ENCODE data around the gene ADGRF1. TPM values are rescaled to one million over a fixed set of nuclear protein-coding genes. Genes with fewer than 3 reads are reported as not detected.
"Not testable (repeated sequence)": the region's sequence is repeated elsewhere in the genome, so short reads cannot be mapped to it uniquely, and the experiment has no call there.

ADGRF1 gene
- polyA plus RNA-seq, 4 donors: 0.13 to 1.7 (median 1.3) TPM

GRCh38 chr6:47054302-47054701, 12.2 kb upstream of the ADGRF1 start:
- H3K4me3 ChIP-seq (ENCODE audit: low read depth in 1 of 3, low read length in 3 of 3); H3K27ac ChIP-seq (ENCODE audit: low read depth in 1 of 3, low read length in 2 of 3); H3K36me3 ChIP-seq (ENCODE audit: control insufficient read depth in 3 of 3, insufficient read depth in 2 of 3, low read depth in 1 of 3, low read length in 3 of 3); DNase-seq; H3K4me1 ChIP-seq (ENCODE audit: control insufficient read depth in 3 of 3, insufficient read depth in 2 of 3, low read depth in 1 of 3, low read length in 2 of 3); FAIRE-seq; H3K27me3 ChIP-seq (ENCODE audit: control insufficient read depth in 3 of 3, insufficient read depth in 3 of 3, low read length in 3 of 3); H3K9me3 ChIP-seq (ENCODE audit: control insufficient read depth in 2 of 2, insufficient read depth in 1 of 2, low read depth in 1 of 2, low read length in 1 of 2): not testable (repeated sequence)
- WGBS, 3 donors: 95 to 97% (median 96%) methylated on average over 2 of the region's 2 CpGs

DNA sequence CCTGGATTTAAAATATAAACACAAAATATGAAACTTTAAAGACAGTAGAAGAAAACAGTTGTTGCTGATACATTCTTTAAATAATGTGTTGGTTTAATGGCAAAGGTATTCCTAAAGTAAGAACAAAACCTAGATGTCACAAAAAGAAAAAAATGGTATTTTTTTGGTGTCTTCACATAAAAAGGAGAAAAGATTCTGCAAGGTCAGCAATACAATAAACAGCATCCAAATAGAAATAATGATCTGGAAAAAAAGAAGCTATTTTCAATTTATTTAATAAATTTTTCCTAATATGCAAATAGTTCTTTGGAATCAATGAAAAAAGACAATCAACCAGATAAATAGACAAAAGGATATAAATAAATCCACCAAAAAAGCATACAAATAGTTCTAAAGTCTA, 6.5 kb upstream of the ADGRF1 start:
- no peak for FAIRE-seq
- H3K9me3 ChIP-seq (ENCODE audit: control insufficient read depth in 2 of 2, insufficient read depth in 1 of 2, low read depth in 1 of 2, low read length in 1 of 2): no peaks in the 10 kb centered on the region
- no peak for DNase-seq
- no peaks in the 10 kb centered on the region for H3K27me3 ChIP-seq (ENCODE audit: control insufficient read depth in 3 of 3, insufficient read depth in 3 of 3, low read length in 3 of 3)
- no peaks in the 10 kb centered on the region for H3K36me3 ChIP-seq (ENCODE audit: control insufficient read depth in 3 of 3, insufficient read depth in 2 of 3, low read depth in 1 of 3, low read length in 3 of 3)
- H3K4me3 ChIP-seq (ENCODE audit: low read depth in 1 of 3, low read length in 3 of 3): no peak overlapping the region
- no peak overlapping the region for H3K27ac ChIP-seq (ENCODE audit: low read depth in 1 of 3, low read length in 2 of 3)
- peaks cover 0 to 8% (median 4%) of the 10 kb centered on the region in 3 donors for H3K4me1 ChIP-seq (ENCODE audit: control insufficient read depth in 3 of 3, insufficient read depth in 2 of 3, low read depth in 1 of 3, low read length in 2 of 3)

GRCh38 chr6:47047479-47048407, 5.6 kb upstream of the ADGRF1 start:
- no peaks in the 10 kb centered on the region for H3K9me3 ChIP-seq (ENCODE audit: control insufficient read depth in 2 of 2, insufficient read depth in 1 of 2, low read depth in 1 of 2, low read length in 1 of 2)
- H3K27ac ChIP-seq (ENCODE audit: low read depth in 1 of 3, low read length in 2 of 3): peak overlapping the region in 1 of 3 donors; percentile 39
- H3K4me3 ChIP-seq (ENCODE audit: low read depth in 1 of 3, low read length in 3 of 3): no peak overlapping the region
- H3K36me3 ChIP-seq (ENCODE audit: control insufficient read depth in 3 of 3, insufficient read depth in 2 of 3, low read depth in 1 of 3, low read length in 3 of 3): no peaks in the 10 kb centered on the region
- no peak for FAIRE-seq
- DNase-seq: peak; percentile 87 to 90
- H3K4me1 ChIP-seq (ENCODE audit: control insufficient read depth in 3 of 3, insufficient read depth in 2 of 3, low read depth in 1 of 3, low read length in 2 of 3): peaks cover 0 to 8% (median 4%) of the 10 kb centered on the region in 3 donors
- WGBS, 3 donors: 26 to 29% (median 28%) methylated on average over 9 of the region's 9 CpGs
- H3K27me3 ChIP-seq (ENCODE audit: control insufficient read depth in 3 of 3, insufficient read depth in 3 of 3, low read length in 3 of 3): no peaks in the 10 kb centered on the region

DNA sequence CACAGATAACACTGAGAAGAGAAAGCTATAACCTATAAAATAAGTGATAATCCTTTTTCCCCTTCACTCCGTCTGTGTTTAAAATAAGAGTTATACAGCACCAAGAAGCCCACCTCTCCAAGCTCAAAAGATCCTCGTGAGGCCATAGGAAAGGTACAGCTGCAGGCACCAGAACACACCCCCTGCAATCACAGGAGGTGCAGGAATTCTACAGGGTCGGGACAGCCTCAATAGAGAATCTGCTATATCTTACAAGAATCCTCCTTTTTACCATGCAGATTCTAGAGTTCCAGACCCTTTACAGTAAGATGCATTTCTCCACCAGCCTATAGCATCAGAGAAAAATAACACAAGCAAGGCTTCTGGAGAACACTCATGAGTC, 5.0 kb upstream of the ADGRF1 start:
- peak overlapping the region in 1 of 3 donors; percentile 39 for H3K27ac ChIP-seq (ENCODE audit: low read depth in 1 of 3, low read length in 2 of 3)

GRCh38 chr6:47044397-47044796, 2.3 kb upstream of the ADGRF1 start:
- peak; percentile 16 to 90 for DNase-seq
- no peak overlapping the region for H3K4me3 ChIP-seq (ENCODE audit: low read depth in 1 of 3, low read length in 3 of 3)
- no peaks in the 10 kb centered on the region for H3K36me3 ChIP-seq (ENCODE audit: control insufficient read depth in 3 of 3, insufficient read depth in 2 of 3, low read depth in 1 of 3, low read length in 3 of 3)
- WGBS, 3 donors: 4 to 49% (median 22%) methylated on average over 5 of the region's 5 CpGs
- no peaks in the 10 kb centered on the region for H3K9me3 ChIP-seq (ENCODE audit: control insufficient read depth in 2 of 2, insufficient read depth in 1 of 2, low read depth in 1 of 2, low read length in 1 of 2)
- peak overlapping the region in 2 of 3 donors; percentile 4 to 77 for H3K27ac ChIP-seq (ENCODE audit: low read depth in 1 of 3, low read length in 2 of 3)
- FAIRE-seq: no peak
- H3K4me1 ChIP-seq (ENCODE audit: control insufficient read depth in 3 of 3, insufficient read depth in 2 of 3, low read depth in 1 of 3, low read length in 2 of 3): peaks cover 2 to 13% (median 8%) of the 10 kb centered on the region in 3 donors
- no peaks in the 10 kb centered on the region for H3K27me3 ChIP-seq (ENCODE audit: control insufficient read depth in 3 of 3, insufficient read depth in 3 of 3, low read length in 3 of 3)

More for the DNA sequence above, 5.0 kb upstream of the ADGRF1 start:
- Histone ChIP-seq H3K4me3 (ENCODE audit: low read depth in 1 of 3, low read length in 3 of 3) (no peak overlapping the region), H3K27me3 (ENCODE audit: control insufficient read depth in 3 of 3, insufficient read depth in 3 of 3, low read length in 3 of 3) (no peaks in the 10 kb centered on the region), H3K4me1 (ENCODE audit: control insufficient read depth in 3 of 3, insufficient read depth in 2 of 3, low read depth in 1 of 3, low read length in 2 of 3) (peaks cover 0 to 12% (median 8%) of the 10 kb centered on the region in 3 donors), H3K36me3 (ENCODE audit: control insufficient read depth in 3 of 3, insufficient read depth in 2 of 3, low read depth in 1 of 3, low read length in 3 of 3) (no peaks in the 10 kb centered on the region), H3K9me3 (ENCODE audit: control insufficient read depth in 2 of 2, insufficient read depth in 1 of 2, low read depth in 1 of 2, low read length in 1 of 2) (no peaks in the 10 kb centered on the region)
- DNase-seq: no peak
- no peak for FAIRE-seq
- WGBS, 3 donors: 24 to 57% (median 44%) methylated on average over 3 of the region's 3 CpGs

GRCh38 chr6:47043286-47043685, 1.2 kb upstream of the ADGRF1 start:
- FAIRE-seq (no peak), DNase-seq (no peak)
- Histone ChIP-seq H3K9me3 (ENCODE audit: control insufficient read depth in 2 of 2, insufficient read depth in 1 of 2, low read depth in 1 of 2, low read length in 1 of 2) (no peaks in the 10 kb centered on the region), H3K4me3 (ENCODE audit: low read depth in 1 of 3, low read length in 3 of 3) (no peak overlapping the region), H3K27ac (ENCODE audit: low read depth in 1 of 3, low read length in 2 of 3) (no peak overlapping the region), H3K4me1 (ENCODE audit: control insufficient read depth in 3 of 3, insufficient read depth in 2 of 3, low read depth in 1 of 3, low read length in 2 of 3) (peaks cover 2 to 13% (median 8%) of the 10 kb centered on the region in 3 donors), H3K27me3 (ENCODE audit: control insufficient read depth in 3 of 3, insufficient read depth in 3 of 3, low read length in 3 of 3) (no peaks in the 10 kb centered on the region), H3K36me3 (ENCODE audit: control insufficient read depth in 3 of 3, insufficient read depth in 2 of 3, low read depth in 1 of 3, low read length in 3 of 3) (no peaks in the 10 kb centered on the region)
- WGBS, 3 donors: 82 to 97% (median 85%) methylated on average over 1 of the region's 1 CpG

DNA sequence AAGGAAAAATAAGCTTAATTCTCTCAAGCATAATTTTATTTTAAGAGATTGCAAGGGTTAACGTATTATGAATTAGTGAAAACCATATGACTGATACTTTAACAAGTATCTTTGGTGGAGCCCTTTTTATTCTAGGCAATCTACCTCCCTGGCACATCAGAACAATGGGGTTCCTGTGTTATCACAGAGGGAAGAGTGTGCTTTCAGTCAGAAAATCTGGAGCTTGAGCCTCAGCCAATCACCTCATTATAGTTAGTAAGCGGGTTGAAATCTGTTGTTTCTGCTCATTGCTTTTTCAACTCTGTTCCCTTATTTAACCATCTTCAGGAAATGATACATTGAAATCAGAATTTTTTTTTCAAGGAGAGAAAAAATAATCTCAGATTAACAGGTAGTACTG, 391 bp downstream of the ADGRF1 start:
- H3K9me3 ChIP-seq (ENCODE audit: control insufficient read depth in 2 of 2, insufficient read depth in 1 of 2, low read depth in 1 of 2, low read length in 1 of 2): no peaks in the 10 kb centered on the region
- no peak for DNase-seq
- H3K27me3 ChIP-seq (ENCODE audit: control insufficient read depth in 3 of 3, insufficient read depth in 3 of 3, low read length in 3 of 3): no peaks in the 10 kb centered on the region
- WGBS, 3 donors: 48 to 72% (median 63%) methylated on average over 2 of the region's 2 CpGs
- no peak overlapping the region for H3K27ac ChIP-seq (ENCODE audit: low read depth in 1 of 3, low read length in 2 of 3)
- H3K4me3 ChIP-seq (ENCODE audit: low read depth in 1 of 3, low read length in 3 of 3): no peak overlapping the region
- H3K36me3 ChIP-seq (ENCODE audit: control insufficient read depth in 3 of 3, insufficient read depth in 2 of 3, low read depth in 1 of 3, low read length in 3 of 3): no peaks in the 10 kb centered on the region
- FAIRE-seq: no peak
- H3K4me1 ChIP-seq (ENCODE audit: control insufficient read depth in 3 of 3, insufficient read depth in 2 of 3, low read depth in 1 of 3, low read length in 2 of 3): peaks cover 2 to 9% (median 4%) of the 10 kb centered on the region in 3 donors

GRCh38 chr6:47034926-47035325, 7.2 kb downstream of the ADGRF1 start:
- Histone ChIP-seq H3K36me3 (ENCODE audit: control insufficient read depth in 3 of 3, insufficient read depth in 2 of 3, low read depth in 1 of 3, low read length in 3 of 3) (no peaks in the 10 kb centered on the region), H3K9me3 (ENCODE audit: control insufficient read depth in 2 of 2, insufficient read depth in 1 of 2, low read depth in 1 of 2, low read length in 1 of 2) (no peaks in the 10 kb centered on the region), H3K27ac (ENCODE audit: low read depth in 1 of 3, low read length in 2 of 3) (no peak overlapping the region), H3K27me3 (ENCODE audit: control insufficient read depth in 3 of 3, insufficient read depth in 3 of 3, low read length in 3 of 3) (no peaks in the 10 kb centered on the region), H3K4me3 (ENCODE audit: low read depth in 1 of 3, low read length in 3 of 3) (no peak overlapping the region), H3K4me1 (ENCODE audit: control insufficient read depth in 3 of 3, insufficient read depth in 2 of 3, low read depth in 1 of 3, low read length in 2 of 3) (peaks cover 6 to 8% (median 7%) of the 10 kb centered on the region in 3 donors)
- WGBS, 3 donors: 48 to 54% (median 51%) methylated on average over 6 of the region's 6 CpGs
- no peak for FAIRE-seq
- DNase-seq: no peak

Data from small intestine (tissue), 7 donors.